SK-N-MC (cell line): ENCODE results near the gene ZFR.

Source experiments
- EZH2 ChIP-seq: fragments of 200-600 bp; sonication (generic); IDR thresholded peaks from one replicate; pipeline ENCODE4 v1.6.1; 2017; ENCODE audit warnings: antibody characterized with exemption
- FOXP2 ChIP-seq: optimal IDR thresholded peaks from 2 replicates; pipeline ENCODE3; 2011; ENCODE audit warnings: mild to moderate bottlenecking, moderate library complexity; ENCODE audit not compliant: insufficient read depth; ENCODE audit errors: extremely low read length, control extremely low read depth
- POLR2AphosphoS5 ChIP-seq: IDR thresholded peaks from 2 replicates; pipeline ENCODE4 v1.6.1; 2012; ENCODE audit warnings: mild to moderate bottlenecking, low read depth, low read length, borderline replicate concordance

GRCh38 chr5:32357658-32358057 lies 86.9 kb downstream of the ZFR start:
- TF ChIP-seq POLR2AphosphoS5 (no peak), EZH2 (no peak), FOXP2 (no peak)
